ENCODE results near the gene WDR44.
"Not testable (repeated sequence)": the region's sequence is repeated elsewhere in the genome, so short reads cannot be mapped to it uniquely, and the experiment has no call there.

WDR44 gene
- 37.5 to 39.3 reads per million in 2 donors for total RNA-seq

GRCh38 chrX:118345464-118346257 lies at the start of gene WDR44:
WDR44 (plus strand) TSS chrX:118346106; CDS start chrX:118346504, 398 bp downstream.
- peak; percentile 78 to 95 (median 89) for DNase-seq

- not testable (repeated sequence) for DNase-seq
Measured at GRCh38 chrX:118305827-118306226, 40.1 kb upstream of the WDR44 start.

GRCh38 chrX:118315529-118315928 lies 30.4 kb upstream of the WDR44 start:
- no peak for DNase-seq

GRCh38 chrX:118324588-118324987 lies 21.3 kb upstream of the WDR44 start:
- no peak for DNase-seq

GRCh38 chrX:118325453-118325852 lies 20.5 kb upstream of the WDR44 start:
- peak in 1 of 5 experiments; percentile 4 for DNase-seq

- DNase-seq = no peak
Measured at GRCh38 chrX:118329175-118329574, 16.7 kb upstream of the WDR44 start.

- DNase-seq = no peak
Measured at GRCh38 chrX:118337687-118338086, 8.2 kb upstream of the WDR44 start.

- DNase-seq = no peak
Measured at GRCh38 chrX:118338930-118339329, 7.0 kb upstream of the WDR44 start.

- DNase-seq = no peak
Measured at GRCh38 chrX:118345045-118345463, 852 bp upstream of the WDR44 start.

- peak; percentile 25 to 57 (median 47) for DNase-seq
Measured at GRCh38 chrX:118346258-118347094, 570 bp downstream of the WDR44 start.

GRCh38 chrX:118347131-118347530 lies 1.2 kb downstream of the WDR44 start:
- peak in 1 of 5 experiments; percentile 22 for DNase-seq

- peak in 1 of 5 experiments; percentile 29 for DNase-seq
Measured at GRCh38 chrX:118347736-118348135, 1.8 kb downstream of the WDR44 start.

GRCh38 chrX:118348186-118348810 lies 2.4 kb downstream of the WDR44 start:
- DNase-seq = peak in 1 of 5 experiments; percentile 18

GRCh38 chrX:118349188-118349587 lies 3.3 kb downstream of the WDR44 start:
- no peak for DNase-seq

GRCh38 chrX:118350221-118350620 lies 4.3 kb downstream of the WDR44 start:
- DNase-seq = no peak

- DNase-seq = no peak
Measured at GRCh38 chrX:118350706-118351105, 4.8 kb downstream of the WDR44 start.

- no peak for DNase-seq
Measured at GRCh38 chrX:118352566-118352965, 6.7 kb downstream of the WDR44 start.

- peak in 1 of 5 experiments; percentile 10 for DNase-seq
Measured at GRCh38 chrX:118353081-118353850, 7.4 kb downstream of the WDR44 start.

- peak in 1 of 5 experiments; percentile 1 for DNase-seq
Measured at GRCh38 chrX:118355225-118355920, 9.5 kb downstream of the WDR44 start.

- no peak for DNase-seq
Measured at GRCh38 chrX:118356154-118356701, 10.3 kb downstream of the WDR44 start.

- no peak for DNase-seq
Measured at GRCh38 chrX:118360429-118361125, 14.7 kb downstream of the WDR44 start.
